Measurements from ENCODE around the gene SAMM50. TPM values are rescaled to one million over a fixed set of nuclear protein-coding genes. Genes with fewer than 3 reads are reported as not detected.

The SAMM50 gene
- total and polyA plus RNA-seq, 12 donors, result 15.3 to 90.6 (median 72.6) TPM

GRCh38 chr22:43953988-43954785 lies 1.1 kb upstream of the SAMM50 start:
- H3K9me3 ChIP-seq, result no peaks in the 10 kb centered on the region
- DNase-seq (no peak), ATAC-seq (no peak)
- no peak for TF ChIP-seq CTCF (IDR thresholded peaks at IDR 0.05)
- H3K36me3 ChIP-seq, result no peaks in the 10 kb centered on the region
- intact Hi-C loops (cut with DNase I), result loop anchor here in 1 of 10 donors (10.0 kb wide), 1 partner anchor 139 kb away; the partner anchor contains the start of gene EFCAB6
- peaks cover 11 to 37% (median 35%) of the 10 kb centered on the region in 9 donors for H3K4me1 ChIP-seq
- WGBS, 2 donors, result 40 to 44% methylated on average over 7 of the region's 7 CpGs
- H3K4me3 ChIP-seq, result peak overlapping the region in 9 of 10 donors; percentile 71 to 97 (median 92)
- H3K27me3 ChIP-seq, result peaks cover 0 to 10% (median 0%) of the 10 kb centered on the region in 7 donors
- peak overlapping the region in 3 of 10 donors; percentile 90 to 95 (median 92) for H3K27ac ChIP-seq

- TF ChIP-seq CTCF (IDR thresholded peaks at IDR 0.05), result no peak
- H3K27me3 ChIP-seq, result peaks cover 0 to 10% (median 0%) of the 10 kb centered on the region in 7 donors
- intact Hi-C loops (cut with DNase I), result loop anchor here in 1 of 10 donors (10.0 kb wide), 1 partner anchor 141 kb away; the partner anchor contains the start of gene EFCAB6
- peaks cover 11 to 37% (median 35%) of the 10 kb centered on the region in 9 donors for H3K4me1 ChIP-seq
- DNase-seq, result no peak
- H3K27ac ChIP-seq, result peak overlapping the region; percentile 61 to 95 (median 90)
- ATAC-seq, result peak in 2 of 8 donors; percentile 1
- 40 to 42% methylated on average over 17 of the region's 17 CpGs for WGBS, 2 donors
- H3K36me3 ChIP-seq, result peaks cover 0 to 13% (median 0%) of the 10 kb centered on the region in 9 donors
- no peaks in the 10 kb centered on the region for H3K9me3 ChIP-seq
- peak overlapping the region; percentile 71 to 98 (median 92) for H3K4me3 ChIP-seq
Measured at GRCh38 chr22:43955883-43956782, 891 bp downstream of the SAMM50 start.

- 61 to 67% methylated on average over 9 of the region's 9 CpGs for WGBS, 2 donors
- TF ChIP-seq CTCF (IDR thresholded peaks at IDR 0.05), result peak in 1 of 9 donors; percentile 27
- ATAC-seq (no peak), DNase-seq (peak in 1 of 2 donors; percentile 20)
- Histone ChIP-seq H3K4me1 (peaks cover 11 to 38% (median 35%) of the 10 kb centered on the region in 9 donors), H3K9me3 (no peaks in the 10 kb centered on the region), H3K27ac (peak overlapping the region in 8 of 10 donors; percentile 2 to 95 (median 90)), H3K27me3 (peaks cover 0 to 7% (median 0%) of the 10 kb centered on the region in 7 donors), H3K4me3 (peak overlapping the region in 7 of 10 donors; percentile 76 to 97 (median 92)), H3K36me3 (peaks cover 0 to 13% (median 0%) of the 10 kb centered on the region in 9 donors)
- intact Hi-C loops (cut with DNase I), result loop anchor here in 1 of 10 donors (10.0 kb wide), 1 partner anchor 142 kb away; the partner anchor contains the start of gene EFCAB6
Measured at GRCh38 chr22:43956805-43957463, 1.7 kb downstream of the SAMM50 start.
